ENCODE results near the gene CPZ.

- no peak for TF ChIP-seq CTCF (IDR thresholded peaks at IDR 0.05)
- TF ChIP-seq POLR2A (IDR thresholded peaks at IDR 0.05) = no peak
These were observed 59.2 kb downstream of the CPZ start for GRCh38 chr4:8651661-8652180.

Measured in Peyer's patch (tissue), 4 donors.